Islet of Langerhans (tissue), 1 donor: ENCODE results near the gene FHL2.

Experiments used
- FAIRE-seq: peaks from one replicate; lab custom pipeline; 2011; peaks lifted over from hg19 to GRCh38; lab: Jason Lieb, UNC

FHL2 gene

DNA sequence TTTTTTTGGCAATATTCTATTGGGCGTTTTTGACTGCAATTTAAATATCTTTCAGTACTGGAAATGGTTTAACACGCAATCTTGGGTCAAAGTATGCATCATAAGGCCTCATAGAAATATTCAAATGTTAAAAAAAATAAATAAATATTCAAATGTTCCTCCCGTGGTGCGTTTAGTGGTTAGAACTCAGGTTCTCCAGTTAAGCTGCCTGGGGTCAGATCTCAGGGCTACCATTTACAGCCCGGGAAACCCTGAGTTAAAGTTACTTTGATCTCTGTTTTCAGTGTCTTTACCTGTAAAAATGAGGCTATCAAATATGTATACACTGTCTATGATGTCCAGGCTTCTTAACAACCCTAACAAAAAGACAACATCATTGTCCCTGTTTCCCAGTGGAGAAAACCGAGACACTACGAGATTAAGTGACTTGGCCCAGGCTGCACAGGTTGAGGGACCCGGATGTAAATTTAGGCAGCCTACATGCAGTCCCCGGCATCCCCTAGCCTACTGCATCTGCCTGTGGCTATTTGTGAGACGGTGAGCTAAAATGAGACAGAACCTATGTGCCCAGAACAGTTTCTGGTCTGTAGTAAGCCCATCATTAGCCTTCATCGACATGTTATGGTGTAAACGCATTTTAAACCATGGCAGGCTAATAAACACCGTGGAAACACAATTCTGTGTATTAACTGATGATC is 1.7 kb downstream of the FHL2 start:
- FAIRE-seq = no peak

DNA sequence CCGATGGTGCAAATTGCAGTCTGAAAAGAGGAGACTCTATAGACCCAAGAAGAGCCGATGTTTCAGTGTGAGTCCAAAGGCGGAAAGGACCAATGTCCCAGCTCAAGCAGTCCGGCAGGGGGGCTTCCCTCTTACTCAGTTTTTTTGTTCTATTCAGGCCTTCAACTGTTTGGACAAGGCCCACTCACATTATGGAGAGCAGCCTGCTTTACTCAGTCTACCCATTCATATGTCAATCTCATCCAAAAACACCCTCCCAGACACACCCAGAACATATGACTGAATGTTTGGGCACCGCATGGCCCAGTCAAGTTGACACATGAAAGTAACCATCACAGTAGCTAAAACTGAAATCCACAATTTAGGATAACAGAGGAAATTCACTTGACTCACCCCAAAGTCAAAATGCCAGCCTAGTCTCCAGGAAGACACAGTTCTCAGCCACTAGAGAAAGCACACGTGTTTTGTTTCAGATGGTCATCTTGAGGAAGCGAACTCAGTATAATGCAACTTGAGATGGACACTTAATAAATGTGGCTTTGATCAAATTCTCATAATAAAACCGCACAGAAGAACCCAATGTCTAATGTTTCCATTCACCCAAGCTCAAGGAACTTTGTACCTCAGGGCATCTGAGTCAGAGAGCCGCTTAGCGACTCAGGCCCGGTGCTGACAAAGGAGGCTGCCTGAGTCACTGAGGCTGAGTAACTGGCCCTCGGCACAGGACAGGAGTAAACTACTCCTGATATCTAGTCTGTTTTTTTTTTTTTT is 2.4 kb downstream of the FHL2 start:
- FAIRE-seq = no peak

DNA sequence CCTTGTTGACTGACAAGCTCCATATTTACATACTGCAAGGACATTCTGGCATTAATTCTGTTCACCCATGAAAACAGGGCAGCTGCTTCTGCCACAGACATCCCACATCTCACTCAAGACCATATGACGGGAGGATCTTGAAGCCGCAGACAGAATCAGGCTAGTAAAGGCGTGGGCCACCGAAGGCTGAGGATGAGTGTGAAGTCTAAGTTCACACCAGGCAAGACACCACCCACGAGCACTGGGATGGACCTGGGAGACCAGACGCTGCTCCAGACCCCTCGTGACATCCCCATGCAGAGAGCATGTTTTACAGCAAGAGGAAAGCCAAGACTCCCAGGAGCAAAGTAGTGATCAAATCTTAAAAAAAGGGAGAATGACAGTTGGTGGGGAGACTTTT is 3.2 kb downstream of the FHL2 start:
- FAIRE-seq = no peak

DNA sequence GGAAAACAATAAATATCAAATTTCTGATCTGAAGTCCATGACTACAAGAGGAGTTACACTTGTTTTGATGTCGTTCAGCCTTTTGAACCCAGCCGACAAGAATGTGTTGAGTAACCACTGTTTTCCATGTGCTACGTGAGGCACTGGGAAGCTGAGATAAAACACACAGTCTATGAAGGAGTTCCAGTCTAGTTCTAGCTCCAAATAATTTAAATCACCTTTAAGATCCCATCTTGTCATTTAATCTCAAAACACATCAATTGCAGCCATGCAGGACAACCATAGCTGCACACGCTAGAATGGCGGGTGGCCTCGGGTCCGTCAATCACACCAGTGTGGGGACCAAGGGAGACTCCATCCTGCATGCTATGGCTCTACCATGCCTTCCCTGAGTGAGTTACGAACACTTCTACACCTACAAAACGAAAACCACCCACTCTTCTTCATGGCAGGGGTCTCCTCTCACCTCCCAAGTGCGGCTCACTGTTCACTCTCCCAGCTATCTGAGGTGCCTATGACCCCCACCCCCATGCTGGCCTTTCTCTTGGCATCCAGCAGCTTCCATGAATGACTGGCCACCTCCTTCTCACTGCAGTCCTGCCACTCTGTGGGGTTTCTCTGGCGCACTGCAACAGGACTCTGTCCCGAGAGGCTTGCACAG is 3.8 kb downstream of the FHL2 start:
- no peak for FAIRE-seq

DNA sequence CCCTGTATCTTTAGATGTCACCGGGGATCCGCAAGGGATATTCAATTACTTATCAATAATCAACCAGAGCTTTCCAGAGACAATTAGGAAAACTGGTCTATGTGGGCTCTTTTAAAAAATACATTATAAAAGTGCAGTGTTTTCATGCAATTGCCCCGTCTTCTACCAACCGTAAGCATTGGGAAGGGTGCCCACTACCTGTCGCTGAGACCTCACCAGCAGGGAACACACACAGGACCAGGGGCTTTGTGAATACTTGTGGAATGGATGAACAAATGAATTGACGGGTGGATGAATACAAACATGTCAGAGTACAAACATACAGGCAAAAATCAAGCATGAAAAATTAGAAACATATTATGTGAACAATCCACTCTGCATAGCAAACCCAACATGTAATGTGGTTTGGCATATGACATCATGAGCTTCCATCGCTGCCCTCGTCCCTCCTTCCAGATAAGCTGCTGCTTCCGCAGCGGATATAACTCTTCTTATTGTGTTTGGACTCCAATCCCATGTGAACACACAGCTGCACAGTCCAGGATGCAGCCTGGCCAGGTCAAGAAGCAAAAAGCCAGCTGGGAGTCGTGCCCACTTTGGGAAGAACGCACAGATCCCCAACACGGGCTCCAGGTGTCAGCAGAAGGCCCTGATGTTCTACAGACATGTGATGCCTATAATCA is 5.3 kb downstream of the FHL2 start:
- FAIRE-seq = no peak

DNA sequence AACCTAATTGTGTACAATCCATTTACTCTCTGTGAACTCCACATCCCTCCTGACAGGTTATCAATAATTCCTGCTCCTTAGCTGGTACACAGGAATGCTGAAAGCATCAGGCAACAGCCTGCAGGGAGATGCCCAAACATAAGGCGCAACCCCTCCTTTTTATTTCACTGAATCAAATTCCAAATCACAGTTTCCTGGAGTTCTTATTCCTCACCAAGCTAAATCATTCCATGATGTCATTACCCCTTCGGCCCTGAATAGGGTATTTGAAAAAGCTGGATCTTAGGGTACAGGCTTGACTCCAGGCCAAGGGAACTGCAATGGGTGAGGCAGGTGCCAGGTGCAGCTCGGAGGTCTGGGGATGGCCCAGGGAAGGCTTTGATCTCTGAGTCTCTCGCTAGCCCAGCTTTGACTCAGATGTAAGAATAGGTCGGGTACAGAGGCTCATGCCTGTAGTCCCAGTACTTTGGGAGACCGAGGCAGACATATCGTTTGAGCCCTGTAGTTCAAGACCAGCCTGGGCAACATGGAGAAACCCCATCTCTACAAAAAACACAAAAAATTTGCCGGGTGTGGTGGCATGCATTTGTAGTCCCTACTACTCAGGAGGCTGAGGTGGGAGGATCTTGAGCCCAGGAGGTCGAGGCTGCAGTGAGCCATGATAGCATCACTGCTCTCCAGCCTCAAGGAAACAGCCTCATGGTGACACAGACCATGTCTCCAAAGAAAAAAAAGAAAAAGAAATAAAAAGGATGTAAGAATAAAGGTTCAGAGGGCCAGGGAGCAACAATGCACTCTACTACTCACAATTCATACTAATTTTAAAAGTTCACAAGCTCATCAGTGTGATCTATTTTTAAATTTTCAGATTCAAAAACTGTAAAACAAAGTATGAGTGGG is 6.8 kb downstream of the FHL2 start:
- FAIRE-seq = no peak

DNA sequence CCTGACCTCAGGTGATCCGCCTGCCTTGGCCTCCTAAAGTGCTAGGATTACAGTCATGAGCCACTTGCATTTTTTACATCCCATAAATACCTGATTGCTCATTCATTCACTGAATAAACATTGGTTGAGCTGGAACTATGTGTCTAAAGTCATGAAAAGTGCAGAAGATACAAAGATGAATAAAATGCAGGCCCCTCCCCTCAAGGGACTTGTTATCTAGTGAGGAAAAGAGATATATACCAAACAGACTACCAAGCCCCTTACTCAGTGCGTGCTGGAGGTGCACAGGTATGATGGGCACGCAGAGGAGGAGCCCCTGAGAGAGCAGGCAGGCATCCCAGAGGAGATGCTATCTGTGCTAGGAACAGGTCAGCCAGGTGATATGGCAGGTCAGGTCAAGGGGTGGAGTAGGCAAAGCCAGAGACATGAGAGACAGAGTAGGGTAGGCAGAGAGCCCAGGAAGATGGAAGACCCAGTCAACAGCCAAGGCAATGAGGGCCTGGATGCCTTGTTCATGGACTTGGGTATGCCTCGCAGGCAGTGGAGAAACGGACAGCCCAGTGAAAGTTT is 7.7 kb downstream of the FHL2 start:
- FAIRE-seq = no peak

DNA sequence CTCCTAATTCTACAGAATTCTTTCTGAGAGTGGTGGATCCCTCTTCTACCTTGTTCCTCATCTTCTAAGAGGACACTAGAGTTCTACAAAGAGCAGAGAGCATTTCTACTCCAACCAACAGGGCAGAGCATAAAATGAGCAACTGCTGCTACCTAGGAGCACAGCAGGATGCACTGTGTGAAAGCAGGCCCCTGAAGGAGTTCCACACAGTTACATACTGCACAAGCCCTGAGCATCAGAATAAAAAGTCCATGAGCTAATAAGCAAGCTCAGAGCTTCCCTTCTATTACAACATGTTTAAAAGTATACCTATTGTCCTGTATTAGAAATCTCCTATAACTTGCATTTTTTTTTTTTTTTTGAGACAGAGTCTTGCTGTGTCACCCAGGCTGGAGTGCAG is 8.4 kb downstream of the FHL2 start:
- no peak for FAIRE-seq

DNA sequence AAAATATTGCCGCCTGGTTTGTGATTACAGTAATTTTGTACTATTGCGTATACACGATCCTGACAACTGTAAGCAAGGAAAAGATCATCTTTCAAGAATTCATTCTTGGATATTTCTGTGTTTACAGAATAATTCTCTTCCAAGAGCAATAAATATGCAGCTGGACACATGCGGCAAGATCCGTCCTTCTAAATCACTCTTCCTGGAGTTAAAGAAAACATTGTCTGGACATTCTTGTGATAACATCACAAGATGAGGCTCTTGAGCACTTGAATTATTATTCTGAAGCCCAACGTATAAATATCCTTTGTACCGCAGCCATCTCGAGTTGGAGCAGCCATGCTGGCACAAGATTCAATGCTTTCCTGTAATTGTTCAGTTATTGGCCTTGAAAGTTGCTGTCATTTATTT is 9.9 kb downstream of the FHL2 start:
- no peak for FAIRE-seq

DNA sequence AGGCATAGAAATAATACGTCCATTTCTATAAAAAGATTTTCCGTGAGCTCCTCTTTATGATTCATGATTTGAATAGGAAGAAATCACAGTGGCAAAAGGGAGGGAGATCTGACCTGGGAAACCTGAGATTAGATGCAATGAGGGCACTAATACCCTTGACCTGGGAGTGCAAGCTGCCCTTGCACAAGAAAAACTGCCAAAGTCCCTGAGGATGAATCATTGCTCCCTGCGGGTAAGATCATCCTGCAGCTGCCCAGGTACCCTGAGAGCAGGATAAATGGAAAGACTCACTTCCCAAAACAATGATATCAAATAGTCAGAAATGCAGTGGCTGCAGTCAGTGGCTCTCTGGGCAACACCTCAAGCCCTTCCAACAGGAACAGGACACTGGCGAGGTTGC is 11.6 kb downstream of the FHL2 start:
- FAIRE-seq = no peak

DNA sequence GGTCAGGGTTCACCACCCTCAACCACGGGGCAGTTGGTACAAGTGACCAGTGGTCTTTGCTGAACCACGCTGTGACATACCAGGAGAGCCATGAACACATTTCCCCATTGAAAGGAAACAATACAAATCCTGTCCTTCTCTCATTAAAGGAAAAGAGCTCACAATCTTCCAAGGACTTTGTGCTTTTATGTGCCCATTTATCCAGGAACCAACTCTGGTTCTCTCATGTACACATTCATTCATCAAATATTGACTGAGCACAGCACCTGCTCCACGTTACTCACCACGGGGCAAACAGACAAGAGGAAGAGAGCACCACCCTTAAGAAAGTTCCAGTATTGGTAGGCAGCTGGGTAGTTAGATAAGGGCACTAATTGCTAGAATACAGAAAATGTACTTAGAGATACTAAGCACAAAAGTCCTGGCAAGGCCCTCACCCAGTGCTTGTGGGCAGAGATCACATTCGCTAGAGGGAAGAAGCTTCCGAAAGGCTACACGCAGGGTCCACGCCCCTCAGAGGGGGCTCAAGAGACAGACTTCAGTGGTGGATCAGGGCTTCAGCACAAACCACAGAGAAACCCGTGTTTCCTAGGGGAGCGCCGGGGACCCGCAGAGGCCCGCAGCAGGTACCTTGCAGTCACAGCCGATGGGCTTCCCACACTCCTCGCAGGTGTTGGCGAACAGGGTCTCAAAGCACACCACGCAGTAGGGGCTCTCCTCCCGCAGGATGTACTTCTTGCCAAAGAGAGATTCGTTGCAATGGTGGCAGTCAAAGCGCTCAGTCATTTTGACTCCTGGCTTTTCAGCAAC is 12.9 kb downstream of the FHL2 start:
- FAIRE-seq = no peak

DNA sequence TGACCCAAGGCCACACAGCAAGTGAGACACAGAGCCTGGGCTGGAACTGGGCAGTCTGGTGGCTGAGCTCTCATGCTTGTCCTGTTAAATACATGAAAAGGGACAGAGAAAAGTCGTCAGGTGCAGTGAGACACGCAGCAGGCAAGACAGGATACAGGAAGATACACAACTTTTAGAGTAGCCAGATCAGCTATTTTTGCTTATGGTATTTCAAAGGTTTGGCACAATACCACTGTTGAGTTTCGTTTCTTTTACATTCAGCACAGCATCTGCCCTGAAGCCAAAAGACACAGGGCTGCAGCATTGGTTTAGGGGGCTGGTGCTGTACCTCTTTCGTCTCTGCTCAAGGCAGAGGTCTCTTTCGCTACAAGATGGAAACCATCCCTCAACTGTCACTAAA is 14.0 kb downstream of the FHL2 start:
- FAIRE-seq = no peak

DNA sequence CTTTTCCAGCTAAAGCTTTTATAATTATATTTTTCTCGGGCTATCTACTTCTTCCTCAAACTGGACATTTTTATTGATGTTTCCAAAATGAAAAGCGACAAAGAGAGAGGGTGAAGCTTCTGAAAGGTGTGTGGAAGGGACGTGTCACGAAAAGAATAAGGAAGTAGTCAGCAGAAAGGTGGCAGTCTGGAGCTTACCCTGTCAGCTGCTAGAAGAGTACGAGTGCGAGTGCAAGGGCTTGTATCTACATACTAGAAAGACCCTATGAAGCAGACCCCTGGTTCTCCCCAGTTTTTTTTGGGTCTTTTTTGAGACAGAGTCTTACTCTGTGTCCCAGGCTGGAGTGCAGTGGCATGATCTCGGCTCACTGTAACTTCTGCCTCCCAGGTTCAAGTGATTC is 14.6 kb downstream of the FHL2 start:
- FAIRE-seq = no peak

DNA sequence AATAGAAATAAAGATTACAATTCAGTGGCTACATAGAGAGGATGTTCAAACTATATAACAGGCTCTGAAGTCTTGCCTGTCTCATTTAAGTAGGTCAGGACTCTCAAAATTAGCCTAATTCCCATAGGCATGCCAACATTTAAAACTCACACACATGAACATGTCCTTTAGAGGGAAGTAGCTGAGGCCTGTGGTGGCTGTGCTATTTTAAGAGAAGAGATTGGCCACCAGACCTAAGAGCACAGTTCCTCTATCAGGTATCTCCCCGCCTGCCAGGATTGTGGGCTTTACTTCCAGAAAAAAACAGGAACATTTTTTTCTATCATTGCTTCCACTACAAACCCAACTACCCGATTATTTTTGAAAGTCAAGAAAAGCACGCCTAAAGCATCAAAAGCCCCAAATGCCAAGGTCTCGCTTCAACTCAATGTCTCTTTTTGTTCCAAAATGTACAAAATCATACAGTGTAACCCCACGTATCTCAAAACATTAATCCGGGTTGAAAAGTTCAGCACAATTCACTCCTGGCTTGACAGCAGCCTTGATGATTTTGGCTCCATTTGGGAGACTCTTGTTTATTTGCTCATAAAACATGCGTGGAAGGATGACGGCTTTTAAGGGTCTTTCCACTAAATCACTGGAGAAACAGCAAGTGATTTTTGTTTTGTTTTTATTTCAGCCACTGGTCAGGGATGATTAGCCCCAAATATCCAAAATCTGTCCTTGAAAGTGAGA is 15.3 kb downstream of the FHL2 start:
- no peak for FAIRE-seq

DNA sequence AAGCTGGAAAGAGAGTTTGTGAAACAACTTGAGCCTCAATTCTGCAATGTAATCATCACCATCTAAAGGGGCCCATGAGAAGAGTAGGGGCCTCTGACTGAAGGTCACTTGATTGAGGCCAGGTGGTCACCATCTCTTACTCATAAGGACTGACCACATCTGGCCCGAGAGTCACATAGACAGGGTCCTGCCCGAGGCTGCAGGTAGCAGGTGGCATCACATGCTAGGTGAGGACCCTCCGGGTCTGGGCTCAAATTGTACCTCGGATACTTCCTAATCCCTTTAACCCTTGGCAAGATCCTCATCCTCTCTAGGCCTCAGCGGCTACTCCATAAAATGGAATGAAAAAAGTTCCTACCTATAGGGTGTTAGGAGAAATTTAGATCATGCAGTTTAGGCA is 16.7 kb downstream of the FHL2 start:
- no peak for FAIRE-seq

DNA sequence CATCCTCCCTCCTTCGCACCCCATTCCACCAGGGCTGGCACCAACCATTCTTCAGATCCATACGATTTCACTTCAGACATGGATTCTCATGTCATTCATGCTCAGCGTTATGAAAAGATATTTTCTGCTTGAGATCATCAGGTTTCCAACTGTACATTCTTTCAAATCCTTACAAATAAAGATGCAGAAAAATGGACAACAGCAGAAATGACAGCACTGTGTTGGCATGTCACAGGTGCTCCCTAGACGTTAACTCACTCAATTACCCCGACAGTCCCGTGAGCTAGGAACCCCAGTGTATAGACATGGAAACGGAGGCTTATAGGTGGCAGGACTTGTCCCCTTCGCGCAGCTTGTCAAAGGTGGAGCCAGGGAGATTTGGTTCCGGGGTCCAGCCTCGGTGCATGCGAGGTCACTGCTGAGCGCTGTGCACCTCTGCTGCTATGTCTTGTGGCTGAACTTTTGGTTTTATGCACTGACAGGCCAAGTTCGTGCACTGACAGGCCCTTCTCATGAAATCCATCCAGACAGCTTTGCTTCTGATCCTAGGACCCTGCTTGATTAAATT is 17.7 kb downstream of the FHL2 start:
- FAIRE-seq = no peak

DNA sequence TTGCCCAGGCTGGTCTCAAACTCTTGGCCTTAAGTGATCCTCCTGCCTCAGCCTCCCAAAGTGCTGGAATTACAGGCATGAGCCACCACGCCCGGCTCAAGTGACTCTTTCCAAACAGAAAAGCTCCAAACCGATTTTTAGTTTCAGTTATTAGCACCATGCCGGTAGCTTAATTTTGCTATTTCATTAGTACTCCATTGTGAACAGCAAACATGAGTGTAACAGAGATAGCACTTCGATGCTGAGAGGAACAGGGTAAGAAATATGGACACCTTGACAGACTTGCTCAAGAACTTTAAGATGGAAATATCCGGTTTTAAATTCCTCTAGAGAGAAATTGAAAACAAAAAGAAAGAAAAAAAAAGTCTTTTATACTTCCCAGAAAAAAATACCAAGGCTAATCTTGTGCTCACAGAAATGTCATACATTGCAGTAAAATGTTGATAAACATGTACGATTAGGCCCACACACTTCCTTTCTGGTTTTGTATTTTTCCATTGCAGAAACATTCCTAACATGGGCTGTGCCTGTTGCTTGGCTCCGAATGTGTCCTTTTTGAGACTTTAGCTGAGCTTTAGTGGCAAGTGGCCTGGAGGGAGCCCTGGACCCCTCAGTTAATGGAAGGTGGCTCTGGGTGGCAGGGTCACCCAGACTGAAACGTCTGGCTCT is 18.3 kb downstream of the FHL2 start:
- FAIRE-seq = no peak

DNA sequence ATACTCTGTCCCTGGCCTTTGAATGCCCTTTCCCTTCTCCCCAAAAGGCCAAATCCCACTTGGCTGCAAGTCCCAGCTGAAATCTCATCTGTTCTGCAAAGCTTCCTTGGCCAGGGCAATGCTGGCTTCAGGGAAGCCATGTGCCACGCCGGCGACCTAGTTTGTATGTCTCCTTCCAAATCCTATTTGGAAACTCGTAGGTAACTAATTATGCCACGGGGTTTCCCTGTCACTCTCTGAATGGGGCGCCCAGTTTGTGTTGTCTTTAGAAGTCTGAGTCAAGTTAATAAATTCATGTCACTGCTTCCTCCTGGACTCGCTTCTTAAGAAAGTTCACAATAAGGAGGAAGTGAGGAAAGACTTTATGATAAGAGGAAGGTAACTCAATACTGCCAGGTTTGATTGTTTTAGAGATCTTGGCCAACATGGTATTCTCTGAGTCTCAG is 19.1 kb downstream of the FHL2 start:
- FAIRE-seq = no peak

DNA sequence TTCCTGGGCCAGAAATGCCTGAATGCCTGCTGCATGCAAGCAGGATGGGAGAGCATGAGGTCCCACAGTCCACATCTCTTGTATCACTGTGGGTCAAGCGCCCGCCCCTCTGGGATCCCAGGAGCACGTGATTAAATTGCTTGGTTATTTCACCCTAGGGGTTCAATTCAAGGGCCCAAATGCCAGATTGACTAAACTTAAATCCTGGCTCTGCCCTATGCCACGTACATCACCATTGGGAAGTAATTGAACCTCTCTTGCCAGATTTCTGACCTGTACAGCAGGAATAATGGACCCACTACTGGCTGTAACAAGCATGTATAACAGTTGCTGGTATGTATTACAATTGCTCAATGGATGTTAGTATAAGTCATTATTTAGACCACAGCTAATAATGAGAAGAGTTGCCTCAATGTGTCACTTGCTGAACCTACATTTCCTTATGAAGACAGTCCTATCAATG is 19.9 kb downstream of the FHL2 start:
- no peak for FAIRE-seq
